HepG2 (cell line): ENCODE measurements around the gene HTR3C. TPM values are rescaled to one million over a fixed set of nuclear protein-coding genes. Genes with fewer than 3 reads are reported as not detected.

Source experiments
- ATAC-seq: fragments of 200-7000 bp; cut with Tn5 transposase; 3 replicates; pipeline ENCODE4 v1.9.1; 2020; ENCODE audit warnings: mild to moderate bottlenecking, moderate library complexity
- Bru-seq: library from RNA; stranded (reverse); fragments of 400-500 nt; gene quantifications from one replicate; lab custom pipeline; 2021; lab: Mats Ljungman, UMichigan
- BruChase-seq, 2 experiments: library from RNA; stranded (reverse); fragments of 400-500 nt; gene quantifications; one replicate each; lab custom pipeline; 2021; lab: Mats Ljungman, UMichigan
- BruUV-seq: library from RNA; stranded (reverse); fragments of 400-500 nt; replicated peaks from 2 replicates; lab custom pipeline; 2021; lab: Mats Ljungman, UMichigan
- CTCF ChIA-PET: fragments of 300-600 bp; formaldehyde crosslinking; extraction: SDS; loops from one replicate; lab custom pipeline; 2021; ENCODE audit warnings: low total read pairs, inconsistent platforms, low intra/inter-chr PET ratio; lab: Yijun Ruan, JAX
- POLR2A ChIA-PET: fragments of 350-600 bp; sonication (Branson Sonifier 250); formaldehyde crosslinking; loops from one replicate; lab custom pipeline; 2020; ENCODE audit warnings: antibody characterized with exemption, inconsistent platforms; lab: Yijun Ruan, JAX
- DNase-seq: peaks from one replicate; pipeline ENCODE4 v3.0.0-alpha.2; 2015; ENCODE audit warnings: low spot score
- FAIRE-seq: peaks from 3 replicates; lab custom pipeline; 2011; peaks lifted over from hg19 to GRCh38; lab: Jason Lieb, UNC
- H2AFZ ChIP-seq: one replicate; pipeline ENCODE4 v1.6.1; 2011; ENCODE audit warnings: low read length, inconsistent platforms
- H3K27ac ChIP-seq: fragments of 300-600 bp; 3 replicates; pipeline ENCODE4 v1.8.0; 2011; ENCODE audit warnings: mixed run types, mild to moderate bottlenecking, mixed read lengths, low read length, inconsistent platforms; ENCODE audit not compliant: insufficient read depth; ENCODE audit errors: extremely low read length
- H3K27me3 ChIP-seq, 2 experiments: fragments of 200-600 bp in 1 of 2; 2 replicates in 1 of 2; 3 replicates in 1 of 2; pipeline versions ENCODE4 v1.6.0 to v1.8.0; 2011; ENCODE audit warnings: low read length in 2 of 2, mild to moderate bottlenecking in 2 of 2, moderate library complexity in 2 of 2, inconsistent platforms in 1 of 2; ENCODE audit not compliant: insufficient read depth in 2 of 2, control insufficient read depth in 1 of 2
- H3K36me3 ChIP-seq, 2 experiments: fragments of 200-600 bp in 1 of 2; replicated peaks in 1 of 2; 2 replicates in 1 of 2; 3 replicates in 1 of 2; pipeline versions ENCODE4 v1.5.1 to v1.8.0; 2011; ENCODE audit warnings: low read length in 2 of 2, inconsistent platforms in 1 of 2; ENCODE audit not compliant: insufficient read depth in 2 of 2, control insufficient read depth in 1 of 2
- H3K4me1 ChIP-seq: 2 replicates; pipeline ENCODE4 v1.5.1; 2012; ENCODE audit warnings: low read length, inconsistent platforms; ENCODE audit not compliant: insufficient read depth
- H3K4me2 ChIP-seq: 2 replicates; pipeline ENCODE4 v1.6.0; 2011; ENCODE audit warnings: low read depth, low read length, inconsistent platforms
- H3K4me3 ChIP-seq, 3 experiments: fragments of 200-600 bp in 1 of 3; sonication (generic), shearing (Covaris generic) in 1 of 3; replicated peaks in 1 of 3; 2 replicates each; pipeline ENCODE4 v1.5.1; 2011 to 2016; ENCODE audit warnings: low read length in 3 of 3, inconsistent platforms in 2 of 3, low read depth in 2 of 3, mild to moderate bottlenecking in 2 of 3, control low read depth in 1 of 3, mixed read lengths in 1 of 3; ENCODE audit not compliant: insufficient read depth in 1 of 3
- H3K79me2 ChIP-seq: one replicate; pipeline ENCODE4 v1.6.1; 2011; ENCODE audit warnings: low read length, inconsistent platforms; ENCODE audit not compliant: insufficient read depth
- H3K9ac ChIP-seq: 2 replicates; pipeline ENCODE4 v1.6.0; 2011; ENCODE audit warnings: mild to moderate bottlenecking, low read depth, low read length, inconsistent platforms; ENCODE audit not compliant: insufficient read depth
- H3K9me3 ChIP-seq: 2 replicates; pipeline ENCODE4 v1.5.1; 2012; ENCODE audit warnings: mild to moderate bottlenecking, low read length
- H4K20me1 ChIP-seq: 2 replicates; pipeline ENCODE4 v1.6.0; 2011; ENCODE audit warnings: inconsistent platforms, mild to moderate bottlenecking, low read length, moderate library complexity; ENCODE audit not compliant: insufficient read depth
- CC2D1A ChIP-seq: sonication (generic); formaldehyde crosslinking; IDR thresholded peaks from 2 replicates; pipeline ENCODE4 v1.8.1; 2023; ENCODE audit warnings: mild to moderate bottlenecking, missing genetic modification reagents
- FOXO1 ChIP-seq: sonication (generic); formaldehyde crosslinking; IDR thresholded peaks from 2 replicates; pipeline ENCODE4 v1.4.0; 2020; ENCODE audit warnings: missing genetic modification reagents
- HOXD1 ChIP-seq: sonication (generic); formaldehyde crosslinking; IDR thresholded peaks from 2 replicates; pipeline ENCODE4 v1.5.0; 2020; ENCODE audit warnings: missing genetic modification reagents
- KAT2B ChIP-seq: fragments of 150-350 bp; IDR thresholded peaks from 2 replicates; pipeline ENCODE4 v1.6.1; 2014; ENCODE audit warnings: low read depth, low read length, borderline replicate concordance
- POLR2AphosphoS5 ChIP-seq: IDR thresholded peaks from 2 replicates; pipeline ENCODE4 v1.6.1; 2012; ENCODE audit warnings: low read depth, low read length
- SPEN ChIP-seq: sonication (generic); formaldehyde crosslinking; IDR thresholded peaks from 2 replicates; pipeline ENCODE4 v1.5.1; 2020; ENCODE audit warnings: low read depth, mild to moderate bottlenecking, missing genetic modification reagents
- WGBS: methylation state at CpG from one replicate; pipeline ENCODE4 v1.1.6; 2017; ENCODE audit warnings: low lambda C conversion rate; 5-methylcytosine and 5-hydroxymethylcytosine counted together
- in situ Hi-C: cut with HindIII; loops from 2 replicates; pipeline ENCODE4 v1.10.0; 2017; ENCODE audit warnings: low pct_unique_long_range_greater_than_20kb; ENCODE audit not compliant: extremely low pct_ligation_motif_present
- intact Hi-C: fragments of 100-400 bp; cut with micrococcal nuclease; formaldehyde crosslinking; loops from one replicate; pipeline ENCODE4 v1.10.0; 2022; ENCODE audit not compliant: unreplicated experiment
- long read RNA-seq, 2 experiments: library from RNA in 1 of 2; library from polyadenylated mRNA in 1 of 2; stranded (forward) in 1 of 2; unstranded in 1 of 2; transcript quantifications; one replicate each; pipeline ENCODE4 v2.0.0, GENCODE V29; 2019 to 2022
- polyA minus RNA-seq, 3 experiments: library from RNA; depleted of rRNA, polyadenylated mRNA; stranded (reverse); fragments of >200 nt; gene quantifications; 2 replicates each; pipeline ENCODE4 v1.2.3, GENCODE V29; 2011; ENCODE audit warnings: low replicate concordance in 1 of 3
- polyA plus RNA-seq, 8 experiments: library from polyadenylated mRNA; depleted of rRNA in 3 of 8; stranded (reverse) in 7 of 8; unstranded in 1 of 8; fragments of >200 nt; fragmentation: Illumina TruSeq in 4 of 8; extraction: Trizol in 4 of 8; gene quantifications; 2 replicates each; pipeline versions ENCODE4 v1.2.1 to v1.2.3, GENCODE V29; 2011 to 2016; ENCODE audit warnings: low read depth in 4 of 8, missing spikeins in 1 of 8, mixed read lengths in 1 of 8; ENCODE audit not compliant: insufficient read depth in 1 of 8
- total RNA-seq, 5 experiments: library from RNA; depleted of rRNA; stranded (reverse); fragments of >200 nt; fragmentation: Illumina TruSeq; extraction: Trizol; gene quantifications; 2 replicates each; pipeline ENCODE4 v1.2.3, GENCODE V29; 2016; ENCODE audit warnings: low read depth in 1 of 5

HTR3C gene
- total RNA-seq (2016; rRNA removed; fragmentation: Illumina TruSeq; extraction: Trizol) (not detected in 2 replicates), polyA plus RNA-seq (2011; rRNA removed) (not detected in 2 replicates), polyA minus RNA-seq (2011; rRNA and poly(A)+ RNA removed; ENCODE audit: low replicate concordance) (not detected in 2 replicates), Bru-seq, nascent RNA (not detected), BruChase-seq, experiment 1, labeled RNA remaining after a 6-hour chase (not detected), BruChase-seq, experiment 2, labeled RNA remaining after a 2-hour chase (not detected)
- not detected in 2 replicates for total RNA-seq (2016; cell fraction: cytosol; rRNA removed; fragmentation: Illumina TruSeq; extraction: Trizol; ENCODE audit: low read depth)
- not detected in 2 replicates for total RNA-seq (2016; cell fraction: insoluble cytoplasmic fraction; rRNA removed; fragmentation: Illumina TruSeq; extraction: Trizol)
- total RNA-seq (2016; cell fraction: membrane; rRNA removed; fragmentation: Illumina TruSeq; extraction: Trizol), result not detected in 2 replicates
- total RNA-seq (2016; cell fraction: nucleus; rRNA removed; fragmentation: Illumina TruSeq; extraction: Trizol), result not detected in 2 replicates
- not detected in 2 replicates for polyA plus RNA-seq (2011; cell fraction: cytosol; rRNA removed)
- polyA plus RNA-seq (2011; cell fraction: nucleus; rRNA removed), result not detected in 2 replicates
- not detected in 2 replicates for polyA plus RNA-seq (2012)
- polyA plus RNA-seq (2016; cell fraction: cytosol; fragmentation: Illumina TruSeq; extraction: Trizol; ENCODE audit: low read depth), result not detected in 2 replicates
- polyA plus RNA-seq (2016; cell fraction: insoluble cytoplasmic fraction; fragmentation: Illumina TruSeq; extraction: Trizol; ENCODE audit: low read depth), result not detected in 2 replicates
- polyA plus RNA-seq (2016; cell fraction: membrane; fragmentation: Illumina TruSeq; extraction: Trizol; ENCODE audit: low read depth), result not detected in 2 replicates
- not detected in 2 replicates for polyA plus RNA-seq (2016; cell fraction: nucleus; fragmentation: Illumina TruSeq; extraction: Trizol; ENCODE audit: insufficient read depth, low read depth)
- not detected in 2 replicates for polyA minus RNA-seq (2011; cell fraction: cytosol; rRNA and poly(A)+ RNA removed)
- not detected in 2 replicates for polyA minus RNA-seq (2011; cell fraction: nucleus; rRNA and poly(A)+ RNA removed)
- long read RNA-seq, experiment 1, result 0 reads
- long read RNA-seq, experiment 2, result 0 reads

GRCh38 chr3:184052767-184053166, at the start of gene HTR3C:
TSS of gene HTR3C (plus strand) at chr3:184053047. CDS start at chr3:184053081, 34 bp downstream.
- H4K20me1 ChIP-seq, result no peaks in the 10 kb centered on the region
- H3K4me2 ChIP-seq, result no peak within 1 kb of the TSS; the same call in 1 of the 2 replicates
- no peak for ATAC-seq
- no peak for DNase-seq
- no peaks in the 10 kb centered on the region for H3K36me3 ChIP-seq
- BruUV-seq, result no TSS peak
- WGBS, result 4% methylated on average over 4 of the region's 4 CpGs
- peaks cover 0 to 34% of the 10 kb centered on the region in 2 experiments; a peak in 4 of 5 replicates for H3K27me3 ChIP-seq
- ChIA-PET CTCF (no interaction called here), POLR2A (no interaction called here)
- no peaks in the 10 kb centered on the region for H3K9me3 ChIP-seq
- no peaks in the 10 kb centered on the region for H3K79me2 ChIP-seq
- in situ Hi-C loops (no loop called here), intact Hi-C loops (no loop called here)
- no peak within 1 kb of the TSS for H3K4me3 ChIP-seq
- H3K27ac ChIP-seq, result no peak within 1 kb of the TSS
- H2AFZ ChIP-seq, result no peak within 1 kb of the TSS
- H3K9ac ChIP-seq, result no peak within 1 kb of the TSS
- FAIRE-seq, result no peak
- TF ChIP-seq SPEN (CRISPR knock-in tag) (no peak), KAT2B (no peak), CC2D1A (CRISPR knock-in tag) (no peak), POLR2AphosphoS5 (no peak), HOXD1 (CRISPR knock-in tag) (no peak), FOXO1 (CRISPR knock-in tag) (no peak)
- no peaks in the 10 kb centered on the region for H3K4me1 ChIP-seq
